COLO668 (cell line): ENCODE measurements around the gene OR1J2.

ENCODE experiments used
- DNase-seq: peaks from one replicate; lab custom pipeline; 2025; ENCODE audit not compliant: unreplicated experiment; lab: John Stamatoyannopoulos, UW

Gene OR1J2

DNA sequence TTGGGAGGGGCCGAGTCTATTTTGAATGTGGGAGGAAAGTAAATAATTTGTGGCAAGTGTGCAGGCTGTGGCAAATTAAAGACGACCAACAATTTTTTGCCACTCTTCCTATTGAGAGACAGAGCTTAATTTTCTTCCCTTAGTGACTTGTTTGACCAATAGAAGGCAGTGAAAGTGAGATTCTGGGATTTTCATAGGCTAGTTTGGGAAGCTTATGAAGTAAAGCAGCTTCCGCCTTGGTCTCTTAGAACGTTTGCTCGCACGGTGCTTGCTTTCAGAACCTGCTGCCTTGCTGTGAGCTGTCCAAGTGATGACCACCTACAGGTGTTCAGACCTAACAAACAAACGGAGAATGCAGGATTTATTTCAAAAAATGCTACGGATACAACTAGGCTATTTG is 35.6 kb downstream of the OR1J2 start:
- no peak for DNase-seq

DNA sequence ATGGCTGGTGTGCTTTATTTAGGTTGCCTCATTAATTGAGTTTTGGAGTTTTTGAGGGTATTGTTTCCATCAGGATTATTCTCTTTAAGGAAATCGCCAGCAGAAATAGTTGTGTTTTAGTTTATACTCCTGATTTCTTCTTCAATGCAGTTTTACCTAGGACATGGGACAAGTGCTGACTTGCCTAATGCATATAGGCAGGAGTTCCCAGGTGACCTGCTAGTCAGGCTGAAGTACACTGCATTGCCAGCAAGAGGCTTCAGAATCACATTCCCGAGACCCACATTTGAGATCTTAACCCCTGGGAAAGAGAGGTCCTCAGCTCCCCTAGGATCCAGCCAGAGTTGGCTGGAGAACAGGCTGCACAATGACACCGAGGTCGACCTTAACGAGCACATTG is 40.8 kb downstream of the OR1J2 start:
- DNase-seq, result no peak

DNA sequence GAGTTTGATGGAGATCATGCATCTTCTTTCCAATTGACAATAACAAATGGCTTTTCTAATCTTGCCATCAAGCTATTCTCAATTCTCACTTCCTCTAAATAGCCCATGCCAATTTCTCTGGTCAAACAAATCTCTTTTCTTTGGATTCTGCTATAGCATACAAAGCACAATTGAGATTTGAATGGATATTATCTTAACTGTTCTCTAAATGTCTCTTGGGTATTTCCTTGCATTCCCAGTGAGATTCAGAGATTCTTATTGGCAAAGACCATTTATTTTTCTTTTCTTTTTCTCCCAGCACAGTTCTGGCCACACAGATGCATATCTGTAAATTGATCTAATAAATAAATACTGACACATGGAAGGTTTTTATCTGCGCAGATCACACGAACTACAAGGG is 42.2 kb downstream of the OR1J2 start, which contains the start of gene OR1N2:
TSS of gene OR1N2 (plus strand) at position 301 of the 400 bp plus-strand sequence. CDS start 100 bp downstream, outside the sequence.
- DNase-seq, result no peak
